Kidney epithelial cell (primary cell): ENCODE results near the gene SIK3. TPM values are rescaled to one million over a fixed set of nuclear protein-coding genes. Genes with fewer than 3 reads are reported as not detected.

Source experiments
- DNase-seq: peaks from one replicate; pipeline ENCODE4 v3.0.0-alpha.2; 2010; ENCODE audit warnings: low read depth
- H3K27me3 ChIP-seq: 2 replicates; pipeline ENCODE4 v1.6.0; 2011; ENCODE audit warnings: low read length; ENCODE audit not compliant: control insufficient read depth, insufficient read depth
- H3K36me3 ChIP-seq: 2 replicates; pipeline ENCODE4 v1.5.1; 2011; ENCODE audit warnings: low read length; ENCODE audit not compliant: control insufficient read depth, insufficient read depth
- H3K4me3 ChIP-seq: 2 replicates; pipeline ENCODE4 v1.5.1; 2011; ENCODE audit warnings: low read depth, mild to moderate bottlenecking, control low read depth, low read length
- CTCF ChIP-seq: IDR thresholded peaks from 2 replicates; pipeline ENCODE4 v1.5.1; 2011; ENCODE audit warnings: mild to moderate bottlenecking, moderate library complexity, low read length, control low read depth, inconsistent platforms; ENCODE audit not compliant: insufficient read depth, poor library complexity, severe bottlenecking
- total RNA-seq: library from RNA; depleted of rRNA; stranded (reverse); fragments of >200 nt; gene quantifications from 2 replicates; pipeline ENCODE4 v1.2.3, GENCODE V29; 2015

Gene SIK3
- total RNA-seq, 1 donor from 2014 or later = 12.9 TPM

DNA sequence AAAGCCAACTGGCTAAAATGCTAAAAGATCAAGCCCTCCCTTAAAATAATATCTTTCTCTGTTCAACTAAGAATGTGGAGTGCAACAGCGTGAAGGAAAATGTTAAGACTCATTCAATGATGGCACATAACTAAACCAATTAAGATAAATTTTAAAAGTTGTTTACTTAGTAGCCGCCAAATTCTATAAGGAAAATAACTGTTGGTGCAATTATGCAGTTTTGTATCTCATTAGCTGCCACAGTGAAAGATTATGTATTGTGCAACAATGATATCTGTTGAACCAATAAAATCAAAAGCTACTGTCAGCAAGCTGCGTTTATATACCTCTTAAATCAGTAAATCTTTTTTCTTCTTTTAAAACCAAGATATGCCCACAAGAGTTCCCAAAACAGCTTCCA, 55.5 kb downstream of the SIK3 start:
- H3K4me3 ChIP-seq = no peak overlapping the region
- TF ChIP-seq CTCF = no peak
- H3K36me3 ChIP-seq = no peaks in the 10 kb centered on the region
- DNase-seq = no peak
- no peaks in the 10 kb centered on the region for H3K27me3 ChIP-seq

DNA sequence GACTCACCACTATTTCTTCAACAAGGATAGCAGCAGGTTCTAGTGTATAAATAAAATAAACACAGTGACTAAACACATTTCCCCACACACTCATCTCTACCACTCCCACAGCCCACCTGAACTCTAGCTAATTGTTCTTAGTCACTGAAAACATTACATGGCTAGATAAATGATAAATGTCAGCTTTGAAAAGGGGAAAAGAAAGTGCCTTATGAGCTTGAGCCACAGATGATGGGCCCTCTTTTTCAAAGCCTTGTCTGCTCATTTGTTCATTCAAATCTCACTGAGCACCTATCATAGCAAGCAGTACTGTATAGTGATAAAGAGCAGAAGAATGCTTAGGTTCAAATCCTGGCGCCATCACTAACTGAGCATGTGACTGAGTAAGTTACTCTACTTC, 58.3 kb downstream of the SIK3 start:
- no peak for TF ChIP-seq CTCF
- no peak for DNase-seq

GRCh38 chr11:117039270-117039669, 59.0 kb downstream of the SIK3 start:
- no peak for DNase-seq
- TF ChIP-seq CTCF = no peak
- H3K27me3 ChIP-seq = no peaks in the 10 kb centered on the region
- no peaks in the 10 kb centered on the region for H3K36me3 ChIP-seq
- H3K4me3 ChIP-seq = no peak overlapping the region

More for the DNA sequence above, 58.3 kb downstream of the SIK3 start:
- Histone ChIP-seq H3K27me3 (no peaks in the 10 kb centered on the region), H3K36me3 (no peaks in the 10 kb centered on the region), H3K4me3 (no peak overlapping the region)

- Histone ChIP-seq H3K27me3 (no peaks in the 10 kb centered on the region), H3K36me3 (no peaks in the 10 kb centered on the region), H3K4me3 (no peak overlapping the region)
- no peak for DNase-seq
- no peak for TF ChIP-seq CTCF
Observed at GRCh38 chr11:117037975-117038350, 60.3 kb downstream of the SIK3 start.

DNA sequence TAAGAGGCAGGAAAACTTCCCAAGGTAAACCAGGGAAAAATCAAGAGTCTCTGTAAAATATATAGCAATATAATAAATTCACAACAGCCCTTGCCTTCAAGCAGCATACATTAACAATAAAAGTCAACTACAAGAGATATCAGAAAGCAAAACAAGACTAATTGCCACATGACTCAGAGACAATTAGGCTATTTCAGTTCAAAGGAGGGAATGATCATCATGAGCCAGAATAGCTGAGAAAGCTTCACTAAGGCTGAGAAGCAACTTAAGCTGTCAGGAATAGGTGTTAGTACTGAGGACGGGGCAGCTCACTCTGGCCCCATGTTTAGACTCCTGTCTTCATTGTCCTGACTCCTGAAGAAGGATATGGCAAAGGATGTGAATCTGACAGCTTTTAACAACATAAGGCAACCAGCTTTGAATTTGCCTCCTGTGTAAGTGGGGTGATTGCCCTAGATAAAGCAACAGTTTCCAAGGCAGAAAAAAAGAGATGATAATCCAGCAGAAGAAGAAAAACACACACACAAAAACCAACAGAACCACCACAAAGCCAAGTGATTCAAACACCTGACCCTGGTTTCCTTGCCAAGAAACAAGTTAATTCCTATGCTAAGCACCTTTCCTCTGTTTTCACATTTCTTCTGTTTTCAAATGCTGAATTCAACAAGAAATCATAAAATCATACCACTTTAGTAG, 60.8 kb downstream of the SIK3 start:
- no peak for TF ChIP-seq CTCF
- Histone ChIP-seq H3K4me3 (no peak overlapping the region), H3K27me3 (no peaks in the 10 kb centered on the region), H3K36me3 (no peaks in the 10 kb centered on the region)
- no peak for DNase-seq

- DNase-seq = no peak
- Histone ChIP-seq H3K4me3 (no peak overlapping the region), H3K27me3 (no peaks in the 10 kb centered on the region), H3K36me3 (no peaks in the 10 kb centered on the region)
- TF ChIP-seq CTCF = no peak
Observed at GRCh38 chr11:117034901-117035300, 63.3 kb downstream of the SIK3 start.
